8988T (cell line): ENCODE measurements around the gene INMT.

Source experiments
- DNase-seq: peaks from one replicate; pipeline ENCODE4 v3.0.0; 2011

The INMT gene

GRCh38 chr7:30754315-30754877 is 2.5 kb downstream of the INMT start:
- no peak for DNase-seq

- no peak for DNase-seq
Observed at GRCh38 chr7:30755384-30756154, 3.6 kb downstream of the INMT start.

- no peak for DNase-seq
Observed at GRCh38 chr7:30757342-30757692, 5.4 kb downstream of the INMT start.

GRCh38 chr7:30760514-30761213 is 8.7 kb downstream of the INMT start:
- DNase-seq: no peak

GRCh38 chr7:30761214-30762156 is 9.6 kb downstream of the INMT start:
- DNase-seq: no peak

DNA sequence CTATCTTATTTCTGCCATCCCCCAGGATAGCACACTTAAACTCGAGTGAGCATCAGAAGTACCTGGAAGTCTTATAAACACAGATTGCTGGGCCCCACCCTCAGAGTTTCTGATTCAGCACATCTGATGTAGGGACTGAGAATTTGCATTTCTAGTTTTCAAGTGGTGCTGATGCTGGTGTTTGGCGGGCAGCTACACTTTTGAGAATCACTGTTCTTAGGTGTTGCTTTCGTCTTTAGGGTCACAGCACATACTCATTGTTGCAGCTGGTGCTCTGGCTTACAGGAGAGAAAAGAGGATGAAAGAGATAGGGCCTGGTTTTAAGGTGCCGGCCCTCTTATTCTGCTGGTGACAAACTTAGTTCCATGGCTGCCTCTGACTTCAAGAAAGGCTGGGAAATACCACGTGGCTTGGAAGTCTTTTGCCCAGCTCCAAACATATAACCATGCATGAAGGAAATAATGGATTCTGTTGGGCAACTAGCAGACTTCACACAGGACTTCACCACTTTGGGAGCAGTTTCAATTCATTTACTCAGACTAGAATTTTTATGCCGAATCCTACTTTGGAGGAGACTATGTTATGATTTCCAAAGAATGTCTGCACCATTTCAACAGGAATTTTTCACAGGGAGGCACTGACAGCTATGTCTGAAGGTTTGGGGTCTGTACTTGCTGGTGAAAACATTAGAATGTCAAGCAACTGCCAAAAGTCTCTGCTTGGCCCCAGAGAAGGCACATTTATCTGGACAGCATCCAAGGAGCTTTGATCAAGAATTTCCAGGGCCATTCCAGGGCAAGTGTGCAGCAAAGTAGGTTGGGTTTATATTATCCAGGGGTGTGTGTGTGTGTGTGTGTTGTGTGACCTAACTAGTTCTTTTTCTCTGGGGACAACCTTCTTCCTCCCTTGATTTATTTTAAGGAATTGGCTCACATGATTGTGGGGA is 12.4 kb downstream of the INMT start:
- DNase-seq: no peak

DNA sequence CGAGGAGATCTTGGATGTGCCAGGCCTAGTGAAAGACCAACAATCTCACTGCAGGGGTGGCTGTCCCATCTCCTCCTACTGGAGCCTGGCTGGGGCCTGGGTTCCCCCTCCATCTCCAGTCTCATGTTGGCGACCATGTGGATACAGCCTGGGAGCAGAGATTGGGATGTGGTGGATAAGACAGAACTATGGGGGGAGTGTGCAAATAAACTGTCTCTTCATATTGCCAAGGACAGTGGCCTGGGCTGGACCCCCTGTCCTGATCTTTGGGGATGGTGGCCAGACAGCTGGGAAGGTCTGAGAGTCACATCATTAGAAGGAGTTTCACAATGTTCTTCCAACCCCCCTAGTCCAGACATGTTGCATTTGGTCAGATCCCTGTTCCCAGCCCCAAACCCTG is 13.5 kb downstream of the INMT start:
- DNase-seq: no peak

- DNase-seq: no peak
Observed at GRCh38 chr7:30770845-30771173, 18.9 kb downstream of the INMT start.

DNA sequence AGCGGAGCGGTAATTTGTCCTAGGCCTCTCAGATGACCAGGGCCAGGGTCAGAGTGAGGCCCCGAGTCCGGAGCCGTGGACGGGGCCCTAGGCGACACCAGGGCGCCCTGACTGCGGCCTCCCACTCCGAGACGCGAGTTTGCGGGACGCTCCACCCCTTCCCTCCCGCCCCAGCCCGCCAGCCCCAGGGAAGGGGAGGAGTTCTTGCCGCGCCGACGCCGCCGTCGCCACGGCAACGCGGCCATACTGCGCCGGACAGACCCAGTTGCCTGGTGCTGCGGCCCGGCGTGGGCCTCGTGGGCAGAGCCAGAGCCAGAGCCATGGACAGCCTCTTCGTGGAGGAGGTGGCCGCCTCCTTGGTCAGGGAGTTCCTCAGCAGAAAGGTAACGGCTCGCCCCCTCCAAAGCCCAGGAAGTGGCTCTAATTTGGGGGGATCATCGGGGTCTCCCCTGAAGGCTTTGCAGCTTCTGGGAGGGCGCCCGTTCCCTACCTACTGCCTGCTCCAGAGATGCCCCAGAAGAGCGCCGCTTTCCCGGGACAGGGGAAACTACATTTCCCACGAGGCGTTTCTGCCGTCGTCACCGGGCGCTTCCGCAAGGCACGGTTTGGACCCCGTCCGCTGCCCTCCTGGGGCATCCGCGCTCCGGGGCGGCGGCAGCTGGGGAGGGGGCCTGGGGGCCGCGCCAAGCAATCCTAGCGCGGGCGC is 19.4 kb downstream of the INMT start, which contains the start of gene MINDY4:
MINDY4 (plus strand) TSS at position 244 of the 706 bp plus-strand sequence; CDS start at position 321, 77 bp downstream.
- peak; percentile 77 for DNase-seq

DNA sequence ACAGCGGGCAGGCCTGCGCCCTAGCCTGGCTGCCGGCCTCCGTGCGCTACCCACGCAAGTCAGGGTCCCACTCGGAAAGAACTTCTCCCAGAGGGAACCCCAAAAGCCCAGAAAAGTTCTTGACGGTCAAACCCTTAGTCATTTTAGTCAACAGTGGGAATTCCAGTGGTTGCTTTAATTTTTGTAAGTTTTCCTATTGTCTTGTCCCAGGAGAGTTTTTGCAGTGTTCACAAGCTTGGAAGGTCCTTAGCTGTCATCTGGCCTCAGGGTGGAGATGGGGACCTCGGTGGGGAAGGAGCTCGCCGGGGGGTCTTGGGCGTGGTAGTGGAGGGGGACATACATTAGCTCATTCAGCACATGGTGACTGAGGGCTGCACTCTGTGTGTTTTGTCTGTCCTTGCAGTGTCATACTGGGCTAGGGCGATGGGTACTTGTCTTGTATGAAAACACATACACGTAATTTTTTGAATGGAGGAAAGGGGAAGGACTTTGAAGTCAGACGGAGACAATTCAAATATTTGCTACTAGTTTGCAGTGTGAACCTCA is 20.0 kb downstream of the INMT start:
- no peak for DNase-seq

- DNase-seq: no peak
Observed at GRCh38 chr7:30772984-30773383, 21.0 kb downstream of the INMT start.

- DNase-seq: no peak
Observed at GRCh38 chr7:30775992-30776391, 24.1 kb downstream of the INMT start.

DNA sequence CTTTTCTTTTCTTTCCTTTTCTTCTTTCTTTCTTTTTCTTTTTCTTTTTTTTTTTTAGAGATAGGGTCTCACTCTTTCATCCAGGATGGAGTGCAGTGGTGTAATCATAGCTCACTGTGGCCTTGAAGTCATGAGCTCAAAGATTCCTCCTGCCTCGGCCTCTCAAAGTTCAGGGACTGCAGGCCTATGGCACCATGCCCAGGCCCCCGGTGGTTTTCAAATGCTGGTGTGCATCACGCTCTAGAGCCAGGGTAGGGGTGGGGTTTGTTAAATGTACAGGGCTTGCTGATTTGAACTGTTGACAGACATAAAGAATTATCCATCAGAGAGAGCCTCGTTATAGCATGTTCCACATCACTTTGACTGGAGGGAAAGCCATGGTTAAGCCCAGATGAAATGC is 25.0 kb downstream of the INMT start:
- no peak for DNase-seq

- DNase-seq: no peak
Observed at GRCh38 chr7:30778255-30779025, 26.5 kb downstream of the INMT start.

DNA sequence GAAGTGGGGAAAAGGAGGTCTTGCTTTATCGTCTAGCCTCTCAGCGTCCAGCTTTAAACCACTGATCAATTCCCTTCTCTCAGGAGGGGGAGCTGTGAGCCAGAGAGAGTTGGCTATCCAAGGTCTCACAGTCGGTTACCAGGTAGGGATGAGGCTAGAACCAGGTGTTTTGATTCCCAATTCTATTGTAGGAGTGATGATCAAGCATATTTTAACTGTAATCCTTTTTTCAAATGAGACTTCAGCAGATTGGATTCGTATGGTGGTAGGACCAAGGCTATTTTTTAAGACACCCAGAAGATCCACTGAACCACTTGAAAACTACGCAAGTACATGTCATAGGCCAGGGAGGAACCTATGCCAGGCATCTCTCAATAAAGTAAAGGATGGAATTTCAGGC is 27.6 kb downstream of the INMT start:
- no peak for DNase-seq

GRCh38 chr7:30780941-30781340 is 29.0 kb downstream of the INMT start:
- no peak for DNase-seq

GRCh38 chr7:30782690-30783089 is 30.8 kb downstream of the INMT start:
- no peak for DNase-seq

GRCh38 chr7:30785786-30786185 is 33.9 kb downstream of the INMT start:
- DNase-seq: no peak

GRCh38 chr7:30787486-30787885 is 35.6 kb downstream of the INMT start:
- DNase-seq: no peak

DNA sequence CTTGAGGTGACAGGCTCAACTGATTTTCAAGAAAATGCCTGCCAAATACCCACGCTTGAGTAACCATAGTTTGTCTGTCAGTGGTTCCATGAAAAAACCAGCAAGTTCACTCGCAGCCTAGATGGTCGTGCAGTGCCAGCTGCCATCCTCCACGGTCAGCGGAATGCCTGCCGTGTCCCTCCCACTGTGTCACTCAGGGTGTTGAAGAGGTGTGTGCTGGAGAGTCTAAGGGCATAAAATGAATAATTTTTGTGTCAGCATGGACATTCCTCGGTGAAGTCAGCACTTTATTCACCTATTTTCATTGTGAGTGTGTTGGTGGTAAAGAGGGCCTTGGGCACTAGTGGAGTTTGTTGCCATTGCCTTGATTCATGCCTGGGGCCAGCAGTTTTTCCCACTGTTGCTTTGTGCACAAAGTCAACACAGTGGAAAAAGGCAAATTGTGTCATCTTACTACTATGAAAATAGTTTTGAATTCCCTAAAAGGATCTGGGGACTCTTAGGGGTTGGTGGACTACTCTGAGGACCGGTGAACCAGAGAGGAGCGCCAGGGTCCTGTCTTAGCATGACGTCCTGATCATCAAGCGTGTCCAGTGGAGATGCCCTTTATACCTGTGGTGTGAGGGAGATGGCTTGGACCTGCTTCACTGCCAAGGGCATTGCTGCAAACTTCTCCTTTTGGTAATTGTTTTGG is 36.9 kb downstream of the INMT start:
- DNase-seq: no peak
